Bronchial smooth muscle cell (primary cell): ENCODE measurements around the gene CDC42EP1. TPM values are rescaled to one million over a fixed set of nuclear protein-coding genes. Genes with fewer than 3 reads are reported as not detected.

ENCODE experiments used
- total RNA-seq: library from RNA; depleted of rRNA; stranded (reverse); fragments of >200 nt; gene quantifications from 2 replicates; pipeline ENCODE4 v1.2.1, GENCODE V29; 2014

CDC42EP1 gene
- 3.3 and 4.1 TPM in 2 replicates for total RNA-seq

DNA sequence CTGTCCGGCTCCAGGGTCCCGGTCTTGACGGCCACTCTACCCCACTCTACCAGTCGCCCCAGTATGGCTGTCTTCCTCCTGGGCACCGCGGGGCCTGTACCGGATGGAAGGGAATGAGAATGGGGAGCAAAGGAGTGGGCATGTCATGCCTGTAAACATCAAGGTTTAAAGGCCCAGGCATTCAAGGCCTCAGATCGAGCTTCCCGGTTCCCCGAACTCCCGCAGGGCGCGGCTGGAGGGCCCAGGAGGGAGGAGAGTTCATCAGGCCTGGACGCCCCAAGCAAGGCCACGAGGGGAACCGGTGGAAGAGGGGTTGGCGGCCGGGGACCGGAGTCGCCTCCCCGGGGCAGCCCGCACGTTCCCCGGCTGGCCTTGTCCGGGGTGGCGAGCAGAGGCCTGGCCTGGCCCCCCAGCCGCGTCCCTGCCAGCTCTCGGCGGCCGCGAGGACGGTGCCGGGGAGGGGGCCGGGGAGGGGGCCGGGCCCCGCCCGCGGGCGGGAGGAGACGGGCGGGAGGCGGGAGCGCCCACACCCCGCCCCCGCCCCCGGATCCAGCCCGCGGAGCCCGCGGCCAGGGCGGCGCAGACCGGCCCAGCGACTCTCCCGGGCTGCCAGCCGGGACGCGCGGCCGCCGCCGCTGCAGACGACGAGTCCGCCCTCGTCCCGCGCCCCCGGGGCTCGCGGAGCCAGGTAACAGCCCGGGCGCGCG lies at the start of gene CDC42EP1:
CDC42EP1 (plus strand) TSS at position 580 of the 707 bp plus-strand sequence. CDS start 5,870 bp downstream, outside the sequence.

DNA sequence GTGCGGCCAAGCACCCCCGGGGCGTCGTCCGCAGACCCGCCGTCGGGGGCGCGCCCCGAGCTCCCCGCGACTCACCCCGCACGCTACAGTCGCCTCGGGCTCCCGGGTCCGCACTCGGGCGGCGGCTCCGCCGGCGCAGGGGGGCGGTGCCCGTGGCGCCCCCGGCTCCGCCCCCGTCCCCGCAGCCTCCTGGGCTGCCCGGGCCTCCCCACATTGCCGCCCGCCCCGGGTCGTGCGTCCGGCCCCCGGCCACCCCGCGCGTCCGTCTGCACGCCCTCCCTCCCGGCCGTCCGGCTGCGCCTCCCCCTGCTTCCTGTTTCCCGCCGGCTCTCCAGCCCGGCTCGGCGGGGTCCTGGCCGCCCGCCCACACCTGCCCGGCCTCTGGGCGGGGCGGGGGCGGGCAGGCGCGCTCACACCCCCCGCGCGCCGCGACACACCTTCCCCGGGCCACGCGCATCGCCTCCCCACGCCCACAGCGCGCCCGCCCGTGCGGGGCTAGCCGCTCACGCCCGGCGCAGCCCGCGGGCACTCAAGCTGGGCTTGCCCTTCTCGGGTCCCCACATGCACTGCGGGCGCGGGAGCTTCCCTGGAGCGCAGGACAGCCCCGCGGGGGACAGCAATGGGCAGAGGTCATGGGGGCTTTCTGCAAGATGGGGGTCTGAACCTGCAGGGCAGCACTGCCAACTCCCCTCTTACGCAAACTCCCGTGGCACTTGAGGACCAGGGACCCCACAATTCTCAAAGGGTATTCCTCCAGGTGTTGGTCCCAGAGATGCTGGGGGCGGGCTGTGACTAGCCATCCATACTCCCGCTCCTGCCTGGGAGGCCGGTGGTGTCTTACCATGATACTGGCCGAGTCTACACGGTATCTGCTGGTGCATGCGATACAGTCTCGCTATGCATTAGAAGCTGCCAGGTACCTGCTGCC lies 40.7 kb upstream of the CDC42EP1 start, which contains the start of gene CARD10:
CARD10 (minus strand) TSS at position 148 of the 928 bp plus-strand sequence. CDS start 215 bp downstream, outside the sequence.

DNA sequence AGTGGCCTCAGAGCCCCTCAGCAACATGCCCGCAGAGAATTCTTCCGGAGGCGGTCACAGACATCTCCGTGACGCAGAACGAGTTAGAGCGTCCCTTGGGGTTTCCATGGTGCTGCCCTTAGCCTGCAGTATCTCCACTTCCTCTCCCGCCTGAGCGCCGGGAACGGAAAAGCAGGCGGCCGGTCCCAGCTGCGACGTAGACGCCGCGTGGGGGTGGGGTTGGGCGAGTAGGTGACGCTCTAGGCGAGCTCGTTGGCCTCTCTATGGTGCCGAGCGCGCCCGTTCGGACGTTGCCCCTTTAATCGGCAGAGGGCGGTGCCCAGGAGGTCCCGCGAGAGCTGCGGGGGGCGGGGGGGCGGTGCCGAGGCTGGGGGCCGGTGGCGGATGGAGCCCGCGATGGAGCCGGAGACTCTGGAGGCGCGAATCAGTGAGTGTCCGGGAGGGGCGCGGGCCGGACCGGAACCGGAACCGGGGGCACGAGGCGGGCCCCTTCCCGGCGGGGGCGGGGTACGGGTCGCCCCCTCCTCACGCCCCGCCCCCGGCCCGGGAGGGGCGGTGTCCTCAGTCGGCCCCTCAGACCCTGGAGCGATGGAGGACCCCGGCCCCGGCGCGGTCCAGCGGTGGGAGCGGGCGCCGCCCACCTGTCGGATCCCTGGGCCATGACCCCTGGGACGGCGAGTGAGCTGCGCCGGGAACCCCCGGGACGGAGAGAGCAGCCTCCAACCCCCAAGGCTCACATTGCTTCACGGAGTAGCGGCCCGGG lies 48.4 kb downstream of the CDC42EP1 start, which contains the start of gene GGA1:
GGA1 (plus strand) TSS at position 358 of the 763 bp plus-strand sequence; CDS start at position 385, 27 bp downstream.

Other genes starting within 250 kb of the CDC42EP1 start
- gene ELFN2, start 133.0 kb upstream of the CDC42EP1 start, total RNA-seq, result 0.32 TPM in 1 of 2 replicates, not detected in the other
- gene MFNG, start 74.1 kb upstream of the CDC42EP1 start, total RNA-seq, result not detected in 2 replicates
- gene CARD10, start 41.1 kb upstream of the CDC42EP1 start, total RNA-seq, result 2.4 and 2.5 TPM in 2 replicates
- not detected in 2 replicates for gene LGALS2, start 19.6 kb downstream of the CDC42EP1 start, total RNA-seq
- gene GGA1, start 48.4 kb downstream of the CDC42EP1 start, total RNA-seq, result 34.5 and 34.8 TPM in 2 replicates
- 7.3 and 16.1 TPM in 2 replicates for gene SH3BP1, start 79.2 kb downstream of the CDC42EP1 start, total RNA-seq
- 1.7 and 2.8 TPM in 2 replicates for gene PDXP, start 98.2 kb downstream of the CDC42EP1 start, total RNA-seq
- gene LGALS1, start 115.2 kb downstream of the CDC42EP1 start, total RNA-seq, result 17,095 and 18,883 TPM in 2 replicates
- gene NOL12, start 125.9 kb downstream of the CDC42EP1 start, total RNA-seq, result 20.2 and 25.5 TPM in 2 replicates
- 140 and 250 TPM in 2 replicates for gene TRIOBP, start 136.6 kb downstream of the CDC42EP1 start, total RNA-seq
- 15.0 and 24.3 TPM in 2 replicates for gene GCAT, start 247.5 kb downstream of the CDC42EP1 start, total RNA-seq